ENCODE measurements around the gene YPEL1. TPM values are rescaled to one million over a fixed set of nuclear protein-coding genes. Genes with fewer than 3 reads are reported as not detected.

YPEL1 gene
- total RNA-seq (2022), result 1.2 and 1.3 TPM in 2 replicates
- percentile 35 among the genes with signal in this experiment for Bru-seq, nascent RNA
- BruChase-seq, experiment 1, labeled RNA remaining after a 2-hour chase, result percentile 35 among the genes with signal in this experiment
- percentile 31 among the genes with signal in this experiment for BruChase-seq, experiment 2, labeled RNA remaining after a 6-hour chase
- long read RNA-seq, full-length matches to known transcripts, result 2 of 2 reads
- long read RNA-seq, partial matches to known transcripts, result 0 of 2 reads
- long read RNA-seq, other reads (novel, unspliced or antisense), result 0 of 2 reads

GRCh38 chr22:21735200-21736083, at the start of gene YPEL1:
TSS of gene YPEL1 (minus strand) at chr22:21735794. CDS start at chr22:21710744, 25,050 bp downstream.
- Histone ChIP-seq H3K4me1 (peaks cover 3% of the 10 kb centered on the region; the same call in 1 of the 2 replicates), H3K36me3 (ENCODE audit: control insufficient read depth, insufficient read depth, low read length) (no peaks in the 10 kb centered on the region), H3K4me3 (ENCODE audit: low read depth, low read length) (peak within 1 kb of the TSS; percentile 62), H3K27me3 (replicated peaks; ENCODE audit: control insufficient read depth, insufficient read depth, low read length) (no peaks in the 10 kb centered on the region), H3K9me3 (no peaks in the 10 kb centered on the region)
- intact Hi-C loops (cut with micrococcal nuclease; ENCODE audit: unreplicated experiment), result loop anchor here (2.0 kb wide), 1 partner anchor 203 kb away; no protein-coding TSS in a partner anchor
- peak; percentile 95 to 99 for DNase-seq
- no peaks in the 10 kb centered on the region for H3K36me3 Mint-ChIP-seq (ENCODE audit: insufficient read depth, unreplicated experiment)
- ChIA-PET CTCF (interaction anchor here (0.6 to 1.8 kb wide), 8 partner anchors 9 to 218 kb away, joined by 3 to 9 read pairs (median 4); no protein-coding TSS in a partner anchor), POLR2A (interaction anchor here (0.6 to 1.0 kb wide), 6 partner anchors 9 to 230 kb away, joined by 3 to 5 read pairs (median 4); no protein-coding TSS in a partner anchor)
- BruUV-seq (replicated peaks), result no TSS peak
- no peaks in the 10 kb centered on the region for H3K9me3 Mint-ChIP-seq (ENCODE audit: unreplicated experiment)
- H3K4me3 Mint-ChIP-seq (ENCODE audit: unreplicated experiment), result peak within 1 kb of the TSS; percentile 82
- H3K27ac Mint-ChIP-seq (ENCODE audit: unreplicated experiment), result no peak within 1 kb of the TSS
- H3K4me1 Mint-ChIP-seq (ENCODE audit: low read depth, unreplicated experiment), result peaks cover 8% of the 10 kb centered on the region
- H3K27me3 Mint-ChIP-seq (ENCODE audit: insufficient read depth, unreplicated experiment), result peaks cover 2% of the 10 kb centered on the region
- no peak for TF ChIP-seq CTCF (IDR thresholded peaks at IDR 0.05; ENCODE audit: insufficient read depth in 1 of 2, low read depth in 1 of 2, low read length in 1 of 2, severe bottlenecking in 1 of 2, unreplicated experiment in 1 of 2)

GRCh38 chr22:21780259-21780658, 44.7 kb upstream of the YPEL1 start:
- intact Hi-C loops (cut with micrococcal nuclease; ENCODE audit: unreplicated experiment), result no loop called here

More at GRCh38 chr22:21780259-21780658, 44.7 kb upstream of the YPEL1 start:
- Histone ChIP-seq H3K4me3 (ENCODE audit: low read depth, low read length) (no peak overlapping the region), H3K4me1 (no peaks in the 10 kb centered on the region), H3K27me3 (replicated peaks; ENCODE audit: control insufficient read depth, insufficient read depth, low read length) (no peaks in the 10 kb centered on the region), H3K36me3 (ENCODE audit: control insufficient read depth, insufficient read depth, low read length) (peaks cover 2% of the 10 kb centered on the region), H3K9me3 (no peaks in the 10 kb centered on the region)
- TF ChIP-seq CTCF (IDR thresholded peaks at IDR 0.05; ENCODE audit: insufficient read depth in 1 of 2, low read depth in 1 of 2, low read length in 1 of 2, severe bottlenecking in 1 of 2, unreplicated experiment in 1 of 2), result no peak
- no peak for DNase-seq
- Mint-ChIP-seq H3K4me1 (ENCODE audit: low read depth, unreplicated experiment) (no peaks in the 10 kb centered on the region), H3K36me3 (ENCODE audit: insufficient read depth, unreplicated experiment) (peaks cover 32% of the 10 kb centered on the region), H3K4me3 (ENCODE audit: unreplicated experiment) (no peak overlapping the region), H3K9me3 (ENCODE audit: unreplicated experiment) (no peaks in the 10 kb centered on the region), H3K27me3 (ENCODE audit: insufficient read depth, unreplicated experiment) (no peaks in the 10 kb centered on the region), H3K27ac (ENCODE audit: unreplicated experiment) (peak overlapping the region; percentile 45)
- ChIA-PET CTCF (interaction anchor here (2.3 kb wide), 1 partner anchor 158 kb away, joined by 6 read pairs; no protein-coding TSS in a partner anchor), POLR2A (no interaction called here)
- no TSS peak for BruUV-seq (replicated peaks)

Data from Caco-2 (cell line).